Measurements from ENCODE around the gene DEGS2.

The DEGS2 gene

DNA sequence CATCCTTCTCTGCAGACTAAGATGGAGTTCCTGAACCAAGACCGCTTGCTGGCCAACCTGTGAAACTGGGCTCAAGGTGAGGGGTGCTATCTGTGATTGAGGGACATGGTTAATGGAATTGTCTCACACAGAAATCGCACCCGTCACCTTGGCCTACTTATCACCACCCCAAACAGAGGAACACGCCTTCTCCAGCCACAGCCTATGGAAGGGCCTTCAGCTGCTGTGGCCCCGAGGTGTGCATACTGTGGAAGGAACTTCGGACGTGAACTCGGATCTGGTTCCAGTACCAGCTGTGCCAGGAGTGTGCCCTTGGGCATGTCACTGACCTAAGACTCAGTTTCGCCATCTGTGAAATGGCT, 49.9 kb downstream of the DEGS2 start:
- DNase-seq = no peak

DNA sequence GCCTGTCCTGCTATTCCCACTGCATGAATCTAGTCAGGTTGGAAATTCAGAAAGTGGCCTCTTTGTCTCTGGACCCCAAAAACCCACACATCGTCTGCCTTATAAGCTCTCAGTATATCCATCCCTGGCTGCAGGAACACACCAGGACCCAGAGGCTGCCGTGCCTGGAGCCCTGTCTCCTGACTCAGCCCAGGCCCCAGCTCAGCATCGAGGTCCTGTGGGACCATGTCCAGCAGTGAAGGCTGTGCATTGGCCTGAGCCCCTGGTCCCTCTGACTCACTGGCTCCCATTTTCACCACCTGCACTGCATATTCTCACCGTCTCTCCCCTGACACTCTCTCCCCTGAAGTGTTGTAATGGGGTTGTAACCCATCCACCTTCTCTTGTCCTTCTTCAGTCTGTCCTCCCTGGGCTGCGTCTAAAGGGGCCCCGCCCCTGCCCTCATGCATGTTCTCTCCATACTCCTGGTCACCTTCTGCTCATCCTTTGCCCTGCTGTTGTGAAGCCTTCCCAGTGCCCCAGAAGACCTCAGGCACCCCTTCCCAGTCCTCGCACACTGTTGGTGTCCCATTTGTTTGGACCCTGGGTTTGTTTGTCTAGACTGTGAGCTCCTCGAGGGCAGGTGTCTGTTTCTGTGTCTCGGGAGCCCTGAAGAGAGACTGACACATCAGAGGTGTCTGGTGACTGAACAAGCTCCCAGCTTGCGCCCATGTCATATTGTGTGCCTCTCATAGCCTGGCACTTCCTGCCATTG, 50.4 kb downstream of the DEGS2 start:
- no peak for DNase-seq

DNA sequence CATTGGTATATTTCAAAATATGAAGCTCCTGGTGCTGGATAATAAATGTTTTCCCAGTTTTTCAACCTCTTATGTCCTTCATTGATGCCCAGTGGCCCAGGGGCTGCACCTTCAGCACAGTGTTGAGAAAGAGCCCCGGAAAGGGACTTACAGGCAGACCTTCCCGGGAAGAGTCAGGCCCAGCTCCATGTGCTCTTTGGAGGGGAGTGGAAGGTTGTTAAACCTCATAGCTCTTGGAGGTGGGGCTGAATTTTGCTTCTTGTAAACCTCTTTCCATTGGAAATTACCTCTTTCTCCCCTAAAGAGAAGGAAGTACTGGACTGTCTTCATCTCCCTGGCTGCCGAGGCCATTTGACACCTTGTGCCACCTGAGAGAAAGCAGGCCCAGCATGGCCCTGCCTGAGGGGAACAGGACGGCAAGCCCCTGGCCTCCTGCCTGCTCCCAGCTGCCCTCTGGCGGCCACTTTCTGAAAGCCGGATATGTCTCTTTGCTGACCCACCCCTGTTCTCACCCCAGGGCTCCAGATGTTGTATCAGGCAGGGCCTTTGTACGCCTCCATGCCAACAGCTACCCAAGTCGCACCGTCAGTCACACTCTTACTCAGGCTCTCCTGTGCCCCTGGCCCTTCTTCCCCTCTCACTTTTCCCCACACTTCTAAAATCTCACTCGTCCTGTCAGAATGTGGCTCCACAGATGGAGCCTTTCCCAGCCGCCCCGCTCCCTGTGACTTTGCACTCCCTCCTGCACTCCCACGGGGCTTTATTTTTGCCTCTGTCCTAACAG, 51.2 kb downstream of the DEGS2 start:
- peak; percentile 53 for DNase-seq

DNA sequence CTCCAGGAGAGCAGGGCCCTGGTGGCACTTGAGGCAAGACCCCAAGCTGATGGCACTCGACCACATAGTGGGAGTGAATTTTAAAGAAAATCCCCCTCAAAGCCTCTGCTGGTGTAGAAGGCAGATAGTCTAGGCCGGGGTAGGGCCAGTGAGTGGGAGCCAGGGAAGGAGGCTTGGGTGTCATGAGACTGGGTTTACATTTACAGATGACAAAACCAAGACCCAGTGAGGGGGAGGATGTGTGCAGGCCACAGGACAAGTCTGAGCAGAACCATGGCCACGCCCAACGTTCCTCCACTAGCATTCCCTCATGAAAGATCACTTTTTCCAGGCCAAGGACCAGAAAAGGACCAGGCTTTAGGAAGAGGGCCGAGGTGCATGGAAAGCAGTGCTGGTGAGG, 52.2 kb downstream of the DEGS2 start:
- no peak for DNase-seq

DNA sequence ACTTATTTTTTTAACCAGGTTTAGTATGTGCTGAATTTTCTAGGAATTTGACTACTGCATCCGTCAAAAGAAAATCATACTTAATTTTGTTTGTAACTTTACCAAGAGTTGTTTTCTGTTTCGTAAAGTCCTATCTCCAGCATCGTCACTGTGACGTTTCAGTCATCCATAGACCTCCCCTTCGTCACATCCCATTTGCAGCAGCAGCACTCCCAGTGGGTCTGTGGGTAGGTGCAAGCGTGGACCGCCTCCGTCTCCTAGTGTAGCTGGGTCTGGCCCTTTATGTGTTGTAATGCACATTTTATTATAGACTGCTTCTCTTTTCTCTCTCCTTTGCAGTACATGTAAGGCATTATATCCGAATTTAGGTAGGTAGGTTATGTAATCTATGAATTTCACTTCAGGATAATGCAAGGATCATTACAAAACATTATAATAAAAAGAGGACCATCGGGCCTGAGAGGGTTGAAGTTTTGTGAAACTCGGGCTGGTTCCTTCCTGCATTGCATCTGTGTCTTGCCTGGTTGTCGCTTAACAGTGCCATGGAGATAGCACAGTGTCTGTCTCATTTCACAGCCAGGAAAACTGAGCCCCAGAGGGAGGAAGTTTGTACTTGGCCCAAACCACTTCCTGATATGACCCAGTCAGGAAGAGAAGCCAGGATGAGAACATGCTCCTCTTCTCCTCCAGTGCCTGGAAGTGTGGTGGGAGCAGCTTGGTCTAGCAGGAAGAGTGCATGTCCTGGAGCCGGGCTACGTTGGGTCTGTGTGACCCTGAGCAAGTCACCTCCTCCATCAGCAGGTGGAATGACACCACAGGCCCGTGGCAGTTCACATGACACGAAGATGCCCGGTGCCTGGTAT, 53.0 kb downstream of the DEGS2 start:
- no peak for DNase-seq

DNA sequence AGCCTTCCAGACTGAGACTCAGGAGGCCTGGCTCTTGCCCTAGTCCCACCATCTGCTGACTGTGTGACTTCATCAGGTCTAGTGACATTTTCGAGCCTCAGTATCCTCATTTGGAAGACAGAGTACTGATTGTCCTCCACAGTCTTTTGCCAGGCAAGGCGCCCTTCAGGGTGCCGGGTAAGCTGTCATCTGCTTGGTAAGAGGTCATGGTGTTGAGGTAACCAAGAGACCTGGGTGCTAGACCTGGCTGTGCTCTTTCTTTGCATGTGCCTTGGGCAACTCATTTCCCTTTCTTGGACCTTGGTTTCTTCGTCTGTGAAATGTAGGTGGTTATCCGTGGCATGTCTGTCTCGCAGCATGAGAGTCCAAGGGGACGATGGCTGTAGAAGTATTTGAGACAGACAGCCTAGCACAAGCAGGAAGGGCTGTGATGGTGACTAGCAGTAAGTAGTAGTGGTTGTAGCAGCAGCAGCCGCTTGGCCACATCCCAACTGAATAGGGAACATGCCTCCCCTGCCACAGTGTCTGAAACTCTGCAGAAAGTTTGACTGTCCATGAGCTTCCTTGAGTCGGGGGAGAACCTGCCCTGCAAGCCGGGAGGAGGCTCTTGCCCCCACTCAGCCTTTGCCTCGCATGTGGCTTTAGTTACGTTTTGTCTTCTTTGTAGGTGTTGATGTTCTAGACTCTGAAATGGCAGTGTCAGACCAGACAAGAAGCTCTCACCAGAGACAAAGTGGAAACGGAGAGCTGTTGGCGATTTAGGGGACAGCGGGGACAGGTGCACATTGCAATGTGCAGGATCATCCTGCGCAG, 53.9 kb downstream of the DEGS2 start:
- DNase-seq = no peak

DNA sequence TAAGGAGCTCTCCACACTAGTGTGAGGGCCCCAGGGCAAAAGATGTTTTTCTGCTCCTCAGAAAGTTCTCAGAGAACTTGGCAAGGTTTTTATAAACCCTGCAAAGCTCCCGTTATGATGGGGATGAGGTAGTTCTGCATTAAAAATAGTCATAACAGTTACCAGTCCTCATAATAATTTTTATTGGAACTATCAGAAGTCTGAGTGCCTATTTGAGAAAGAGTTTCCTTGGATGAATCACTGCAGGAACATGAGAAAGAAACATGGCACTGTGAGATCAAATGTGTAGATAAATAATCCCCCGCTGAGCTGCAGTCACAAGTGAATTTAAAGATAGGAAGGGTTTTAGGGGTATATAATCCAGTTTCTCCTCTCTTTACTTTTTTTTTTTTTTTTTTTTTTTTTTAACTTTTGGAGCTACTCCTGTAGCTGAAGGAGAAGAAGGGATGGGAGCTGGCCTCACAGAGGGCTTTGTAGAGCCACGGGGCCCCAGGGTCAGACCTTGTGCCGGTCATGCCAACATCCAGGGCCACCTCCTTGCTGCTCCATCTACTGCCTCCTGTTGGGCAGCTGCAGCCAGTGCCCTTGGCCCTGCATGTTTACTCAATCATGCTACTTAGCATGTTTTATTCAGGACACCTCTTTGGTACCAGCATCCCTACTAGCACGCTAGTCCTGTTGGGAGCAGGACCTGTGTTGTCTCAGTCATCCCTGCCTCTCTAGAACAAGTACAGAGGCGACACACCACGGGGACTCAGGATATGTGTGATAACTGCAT, 54.7 kb downstream of the DEGS2 start:
- DNase-seq = no peak

DNA sequence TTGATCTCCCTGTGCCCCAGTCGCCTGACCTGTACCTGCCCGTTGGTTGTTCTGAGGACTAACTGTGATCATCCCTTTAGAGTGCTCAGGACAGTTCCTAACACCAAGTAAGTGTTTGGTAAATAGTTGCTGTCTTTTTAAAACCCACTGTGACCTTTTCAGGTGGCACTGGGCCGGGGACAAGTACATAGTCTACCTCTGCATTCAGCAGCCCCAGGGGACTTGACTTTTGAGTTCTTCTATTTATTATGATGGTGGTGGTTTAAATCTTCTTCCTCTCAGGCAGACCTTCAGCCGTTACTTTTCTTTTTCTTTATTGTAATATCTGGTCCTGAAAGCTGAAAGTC, 55.5 kb downstream of the DEGS2 start:
- DNase-seq = no peak

DNA sequence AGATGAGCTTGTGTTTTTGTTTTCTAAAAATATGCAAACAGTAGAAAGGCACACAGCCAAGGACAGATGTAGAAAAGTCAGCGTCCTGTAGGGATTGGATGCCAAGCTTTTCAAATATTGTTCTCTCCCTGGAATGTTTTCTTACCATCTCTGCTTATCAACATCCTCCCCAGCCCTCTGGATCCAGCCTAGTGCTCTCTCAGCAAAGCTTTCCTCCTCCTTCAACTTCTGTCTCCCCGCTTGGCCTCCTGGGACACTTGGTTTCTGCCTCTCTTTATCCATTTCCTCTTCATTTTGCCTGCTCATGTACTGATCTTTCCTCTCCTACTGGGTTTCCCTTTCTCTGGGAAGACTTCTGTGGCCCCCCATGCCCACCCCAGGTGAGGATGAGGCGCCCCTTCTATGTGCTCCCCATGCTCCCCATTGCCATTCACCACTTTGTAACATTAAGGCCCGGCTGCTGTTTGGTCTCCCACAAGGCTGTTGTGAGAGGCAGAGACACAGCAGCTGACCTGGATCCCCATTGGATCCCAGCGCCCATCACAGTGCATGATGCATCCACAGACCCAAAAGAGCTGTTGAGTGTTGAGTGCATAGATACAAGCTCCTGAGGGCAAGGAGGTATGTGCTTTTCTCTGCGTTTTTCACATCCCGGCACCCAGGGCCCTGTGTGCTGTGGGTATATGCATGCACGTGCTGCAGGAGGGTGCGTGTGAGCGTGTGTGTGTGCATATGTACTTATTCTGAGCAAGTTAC, 56.0 kb downstream of the DEGS2 start:
- no peak for DNase-seq

DNA sequence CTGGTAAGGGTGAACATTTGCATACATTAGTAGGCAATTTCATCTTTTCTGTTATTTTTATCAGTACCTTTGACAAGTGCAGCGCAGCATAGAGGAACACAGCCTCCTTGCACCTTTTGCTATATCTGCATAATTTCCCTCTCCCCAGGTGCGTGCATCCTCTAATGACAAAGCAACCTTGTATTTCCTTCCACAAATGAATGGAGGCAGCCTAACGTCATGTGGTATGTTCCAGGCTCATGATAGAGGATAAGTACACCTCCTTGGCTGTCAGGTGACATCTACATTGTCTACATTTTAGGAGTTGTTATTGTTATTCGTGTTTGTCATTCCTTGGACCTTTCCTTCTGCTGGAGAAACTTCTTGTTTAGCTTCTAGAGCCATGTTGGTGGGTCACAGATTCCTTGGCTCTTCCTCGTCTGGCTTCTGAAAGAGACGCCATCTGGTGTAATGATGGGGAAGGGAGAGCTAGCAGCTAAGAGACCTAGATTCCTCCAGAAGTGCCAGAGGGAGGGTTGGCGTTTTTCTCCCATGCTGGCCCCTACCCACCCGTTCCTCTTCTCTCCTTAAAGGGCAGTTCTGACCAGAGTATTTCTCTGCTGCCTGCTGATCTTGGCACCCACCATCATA, 57.2 kb downstream of the DEGS2 start:
- no peak for DNase-seq

DNA sequence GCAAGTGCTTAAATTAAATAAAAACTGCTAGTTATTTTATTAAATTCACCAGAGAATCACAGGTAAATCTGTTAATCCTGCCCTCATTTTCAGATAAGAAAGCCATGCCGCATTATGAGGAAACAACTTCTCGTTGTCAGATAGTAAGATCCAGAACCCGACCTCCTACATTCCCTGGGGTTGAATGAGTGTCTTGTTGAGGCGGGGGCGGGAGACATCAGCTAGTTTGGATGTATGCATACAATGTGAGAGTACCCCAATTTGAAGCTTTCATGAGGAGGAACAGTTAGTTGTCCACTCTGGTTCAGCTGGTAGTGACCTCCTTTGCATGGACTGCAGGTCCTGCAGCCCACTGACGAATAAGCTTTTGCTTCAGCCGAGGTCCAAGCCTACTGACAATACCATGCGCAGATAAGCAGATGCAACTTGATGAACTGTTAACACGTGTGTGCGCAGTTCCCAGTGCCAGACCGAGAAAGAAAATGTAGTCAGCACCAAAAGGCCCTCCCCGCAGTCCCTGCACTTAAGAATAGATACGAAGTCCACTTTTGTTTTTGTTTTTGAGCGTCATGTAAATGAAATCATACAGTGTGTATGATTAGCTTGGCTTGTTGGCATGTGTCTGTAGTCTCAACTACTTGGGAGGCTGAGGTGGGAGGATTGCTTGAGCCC, 59.3 kb downstream of the DEGS2 start:
- no peak for DNase-seq

DNA sequence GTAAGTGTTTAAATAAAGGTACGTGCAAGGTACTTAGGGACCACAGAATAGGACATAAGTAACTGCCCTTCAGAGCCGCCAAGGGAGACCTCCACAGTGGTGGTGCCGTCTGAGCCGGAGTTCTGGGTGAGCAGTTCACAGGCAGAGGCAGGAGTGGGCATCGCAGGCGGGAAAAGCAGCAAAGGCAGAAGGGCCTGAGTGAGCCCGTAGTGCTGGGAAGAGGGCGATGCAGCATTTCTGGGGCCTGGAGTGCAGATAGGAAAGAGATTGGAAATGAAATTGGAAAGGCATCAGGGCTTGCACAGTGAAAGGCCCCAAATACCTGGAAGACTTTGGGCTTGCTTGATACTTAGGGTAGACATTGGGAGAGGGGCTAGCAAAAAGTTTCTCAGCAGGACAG, 61.3 kb downstream of the DEGS2 start:
- DNase-seq = no peak

DNA sequence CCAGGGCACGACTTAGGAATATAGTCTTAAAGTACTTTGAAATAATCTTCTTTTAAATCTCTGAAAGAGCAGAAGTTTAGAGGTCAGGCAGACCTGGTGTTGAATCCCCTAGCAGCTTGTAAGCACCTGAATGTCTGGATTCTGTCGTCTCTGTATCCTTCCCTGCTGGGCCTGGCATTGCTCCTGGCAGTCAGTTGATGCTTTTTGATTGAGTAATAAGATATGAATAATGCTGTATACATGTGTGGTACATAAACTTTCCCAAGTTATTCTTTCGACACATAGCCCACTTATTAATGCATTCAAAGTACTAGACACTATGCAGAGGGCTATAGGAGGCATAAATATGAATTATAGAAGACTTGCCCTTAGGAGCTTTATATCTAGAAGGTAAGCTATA, 62.8 kb downstream of the DEGS2 start:
- DNase-seq = peak; percentile 83
